HepG2 (cell line): ENCODE data around the gene PAMR1. TPM values are rescaled to one million over a fixed set of nuclear protein-coding genes. Genes with fewer than 3 reads are reported as not detected.

ENCODE experiments used
- ATAC-seq: fragments of 200-7000 bp; cut with Tn5 transposase; 3 replicates; pipeline ENCODE4 v1.9.1; 2020; ENCODE audit warnings: mild to moderate bottlenecking, moderate library complexity
- BruUV-seq: library from RNA; stranded (reverse); fragments of 400-500 nt; replicated peaks from 2 replicates; lab custom pipeline; 2021; lab: Mats Ljungman, UMichigan
- CTCF ChIA-PET: fragments of 300-600 bp; formaldehyde crosslinking; extraction: SDS; loops from one replicate; lab custom pipeline; 2021; ENCODE audit warnings: low total read pairs, inconsistent platforms, low intra/inter-chr PET ratio; lab: Yijun Ruan, JAX
- POLR2A ChIA-PET: fragments of 350-600 bp; sonication (Branson Sonifier 250); formaldehyde crosslinking; loops from one replicate; lab custom pipeline; 2020; ENCODE audit warnings: antibody characterized with exemption, inconsistent platforms; lab: Yijun Ruan, JAX
- DNase-seq: peaks from one replicate; pipeline ENCODE4 v3.0.0-alpha.2; 2015; ENCODE audit warnings: low spot score
- FAIRE-seq: peaks from 3 replicates; lab custom pipeline; 2011; peaks lifted over from hg19 to GRCh38; lab: Jason Lieb, UNC
- H2AFZ ChIP-seq: one replicate; pipeline ENCODE4 v1.6.1; 2011; ENCODE audit warnings: low read length, inconsistent platforms
- H3K27ac ChIP-seq: fragments of 300-600 bp; 3 replicates; pipeline ENCODE4 v1.8.0; 2011; ENCODE audit warnings: mixed run types, mild to moderate bottlenecking, mixed read lengths, low read length, inconsistent platforms; ENCODE audit not compliant: insufficient read depth; ENCODE audit errors: extremely low read length
- H3K27me3 ChIP-seq, 2 experiments: fragments of 200-600 bp in 1 of 2; 2 replicates in 1 of 2; 3 replicates in 1 of 2; pipeline versions ENCODE4 v1.6.0 to v1.8.0; 2011; ENCODE audit warnings: low read length in 2 of 2, mild to moderate bottlenecking in 2 of 2, moderate library complexity in 2 of 2, inconsistent platforms in 1 of 2; ENCODE audit not compliant: insufficient read depth in 2 of 2, control insufficient read depth in 1 of 2
- H3K36me3 ChIP-seq, 2 experiments: fragments of 200-600 bp in 1 of 2; replicated peaks in 1 of 2; 2 replicates in 1 of 2; 3 replicates in 1 of 2; pipeline versions ENCODE4 v1.5.1 to v1.8.0; 2011; ENCODE audit warnings: low read length in 2 of 2, inconsistent platforms in 1 of 2; ENCODE audit not compliant: insufficient read depth in 2 of 2, control insufficient read depth in 1 of 2
- H3K4me1 ChIP-seq: 2 replicates; pipeline ENCODE4 v1.5.1; 2012; ENCODE audit warnings: low read length, inconsistent platforms; ENCODE audit not compliant: insufficient read depth
- H3K4me2 ChIP-seq: 2 replicates; pipeline ENCODE4 v1.6.0; 2011; ENCODE audit warnings: low read depth, low read length, inconsistent platforms
- H3K4me3 ChIP-seq, 3 experiments: fragments of 200-600 bp in 1 of 3; sonication (generic), shearing (Covaris generic) in 1 of 3; replicated peaks in 1 of 3; 2 replicates each; pipeline ENCODE4 v1.5.1; 2011 to 2016; ENCODE audit warnings: low read length in 3 of 3, inconsistent platforms in 2 of 3, low read depth in 2 of 3, mild to moderate bottlenecking in 2 of 3, control low read depth in 1 of 3, mixed read lengths in 1 of 3; ENCODE audit not compliant: insufficient read depth in 1 of 3
- H3K79me2 ChIP-seq: one replicate; pipeline ENCODE4 v1.6.1; 2011; ENCODE audit warnings: low read length, inconsistent platforms; ENCODE audit not compliant: insufficient read depth
- H3K9ac ChIP-seq: 2 replicates; pipeline ENCODE4 v1.6.0; 2011; ENCODE audit warnings: mild to moderate bottlenecking, low read depth, low read length, inconsistent platforms; ENCODE audit not compliant: insufficient read depth
- H3K9me3 ChIP-seq: 2 replicates; pipeline ENCODE4 v1.5.1; 2012; ENCODE audit warnings: mild to moderate bottlenecking, low read length
- H4K20me1 ChIP-seq: 2 replicates; pipeline ENCODE4 v1.6.0; 2011; ENCODE audit warnings: inconsistent platforms, mild to moderate bottlenecking, low read length, moderate library complexity; ENCODE audit not compliant: insufficient read depth
- NR0B2 ChIP-seq: sonication (generic); formaldehyde crosslinking; IDR thresholded peaks from 2 replicates; pipeline ENCODE4 v1.4.0; 2020; ENCODE audit warnings: mild to moderate bottlenecking, missing genetic modification reagents
- ZNF503 ChIP-seq: sonication (generic); formaldehyde crosslinking; IDR thresholded peaks from 2 replicates; pipeline ENCODE4 v1.4.0; 2020; ENCODE audit warnings: missing genetic modification reagents
- ZNF549 ChIP-seq: sonication (generic); formaldehyde crosslinking; IDR thresholded peaks from 2 replicates; pipeline ENCODE4 v1.5.0; 2020; ENCODE audit warnings: missing genetic modification reagents
- ZNF710 ChIP-seq: sonication (generic); formaldehyde crosslinking; IDR thresholded peaks from 2 replicates; pipeline ENCODE4 v1.5.0; 2020; ENCODE audit warnings: mild to moderate bottlenecking, missing genetic modification reagents, borderline replicate concordance
- WGBS: methylation state at CpG from one replicate; pipeline ENCODE4 v1.1.6; 2017; ENCODE audit warnings: low lambda C conversion rate; 5-methylcytosine and 5-hydroxymethylcytosine counted together
- in situ Hi-C: cut with HindIII; loops from 2 replicates; pipeline ENCODE4 v1.10.0; 2017; ENCODE audit warnings: low pct_unique_long_range_greater_than_20kb; ENCODE audit not compliant: extremely low pct_ligation_motif_present
- intact Hi-C: fragments of 100-400 bp; cut with micrococcal nuclease; formaldehyde crosslinking; loops from one replicate; pipeline ENCODE4 v1.10.0; 2022; ENCODE audit not compliant: unreplicated experiment
- polyA plus RNA-seq, 8 experiments: library from polyadenylated mRNA; depleted of rRNA in 3 of 8; stranded (reverse) in 7 of 8; unstranded in 1 of 8; fragments of >200 nt; fragmentation: Illumina TruSeq in 4 of 8; extraction: Trizol in 4 of 8; gene quantifications; 2 replicates each; pipeline versions ENCODE4 v1.2.1 to v1.2.3, GENCODE V29; 2011 to 2016; ENCODE audit warnings: low read depth in 4 of 8, missing spikeins in 1 of 8, mixed read lengths in 1 of 8; ENCODE audit not compliant: insufficient read depth in 1 of 8
- total RNA-seq, 5 experiments: library from RNA; depleted of rRNA; stranded (reverse); fragments of >200 nt; fragmentation: Illumina TruSeq; extraction: Trizol; gene quantifications; 2 replicates each; pipeline ENCODE4 v1.2.3, GENCODE V29; 2016; ENCODE audit warnings: low read depth in 1 of 5

PAMR1 gene
- total and polyA plus RNA-seq, 2 of the 13 experiments (the other 11 are each of a cell fraction or from before 2014, with no cell fraction given): not detected

- no peak for TF ChIP-seq ZNF503 (CRISPR knock-in tag)
These were observed 41.0 kb downstream of the PAMR1 start (continued) for GRCh38 chr11:35484435-35484834.

GRCh38 chr11:35483131-35483820, 42.1 kb downstream of the PAMR1 start:
- ATAC-seq (no peak), FAIRE-seq (no peak), DNase-seq (no peak)
- no peak overlapping the region for H2AFZ ChIP-seq
- H3K27me3 ChIP-seq: peaks cover 0 to 14% of the 10 kb centered on the region in 2 experiments; a peak in 1 of 5 replicates
- TF ChIP-seq ZNF549 (CRISPR knock-in tag) (no peak), NR0B2 (no peak), ZNF710 (CRISPR knock-in tag) (no peak)
- H3K27ac ChIP-seq: no peak overlapping the region
- H3K36me3 ChIP-seq: no peaks in the 10 kb centered on the region
- no peak overlapping the region for H3K4me3 ChIP-seq
- H3K9ac ChIP-seq: no peak overlapping the region
- no peaks in the 10 kb centered on the region for H3K9me3 ChIP-seq
- BruUV-seq: no TSS peak
- WGBS: 2% methylated on average over 3 of the region's 3 CpGs
- H3K79me2 ChIP-seq: no peaks in the 10 kb centered on the region
- no peaks in the 10 kb centered on the region for H4K20me1 ChIP-seq
- CTCF ChIA-PET: no interaction called here
- no peaks in the 10 kb centered on the region for H3K4me1 ChIP-seq
- in situ Hi-C loops: loop anchor here (25.0 kb wide), 1 partner anchor 779 kb away; no protein-coding TSS in a partner anchor
- no peak overlapping the region for H3K4me2 ChIP-seq
- POLR2A ChIA-PET: no interaction called here
- intact Hi-C loops: no loop called here
